HepG2 (cell line): Measurements from ENCODE around the gene SNX24. TPM values are rescaled to one million over a fixed set of nuclear protein-coding genes. Genes with fewer than 3 reads are reported as not detected.

Experiments used
- ATAC-seq: fragments of 200-7000 bp; cut with Tn5 transposase; 3 replicates; pipeline ENCODE4 v1.9.1; 2020; ENCODE audit warnings: mild to moderate bottlenecking, moderate library complexity
- BruUV-seq: library from RNA; stranded (reverse); fragments of 400-500 nt; replicated peaks from 2 replicates; lab custom pipeline; 2021; lab: Mats Ljungman, UMichigan
- CTCF ChIA-PET: fragments of 300-600 bp; formaldehyde crosslinking; extraction: SDS; loops from one replicate; lab custom pipeline; 2021; ENCODE audit warnings: low total read pairs, inconsistent platforms, low intra/inter-chr PET ratio; lab: Yijun Ruan, JAX
- POLR2A ChIA-PET: fragments of 350-600 bp; sonication (Branson Sonifier 250); formaldehyde crosslinking; loops from one replicate; lab custom pipeline; 2020; ENCODE audit warnings: antibody characterized with exemption, inconsistent platforms; lab: Yijun Ruan, JAX
- DNase-seq: peaks from one replicate; pipeline ENCODE4 v3.0.0-alpha.2; 2015; ENCODE audit warnings: low spot score
- FAIRE-seq: peaks from 3 replicates; lab custom pipeline; 2011; peaks lifted over from hg19 to GRCh38; lab: Jason Lieb, UNC
- H2AFZ ChIP-seq: one replicate; pipeline ENCODE4 v1.6.1; 2011; ENCODE audit warnings: low read length, inconsistent platforms
- H3K27ac ChIP-seq: fragments of 300-600 bp; 3 replicates; pipeline ENCODE4 v1.8.0; 2011; ENCODE audit warnings: mixed run types, mild to moderate bottlenecking, mixed read lengths, low read length, inconsistent platforms; ENCODE audit not compliant: insufficient read depth; ENCODE audit errors: extremely low read length
- H3K27me3 ChIP-seq, 2 experiments: fragments of 200-600 bp in 1 of 2; 2 replicates in 1 of 2; 3 replicates in 1 of 2; pipeline versions ENCODE4 v1.6.0 to v1.8.0; 2011; ENCODE audit warnings: low read length in 2 of 2, mild to moderate bottlenecking in 2 of 2, moderate library complexity in 2 of 2, inconsistent platforms in 1 of 2; ENCODE audit not compliant: insufficient read depth in 2 of 2, control insufficient read depth in 1 of 2
- H3K36me3 ChIP-seq, 2 experiments: fragments of 200-600 bp in 1 of 2; replicated peaks in 1 of 2; 2 replicates in 1 of 2; 3 replicates in 1 of 2; pipeline versions ENCODE4 v1.5.1 to v1.8.0; 2011; ENCODE audit warnings: low read length in 2 of 2, inconsistent platforms in 1 of 2; ENCODE audit not compliant: insufficient read depth in 2 of 2, control insufficient read depth in 1 of 2
- H3K4me1 ChIP-seq: 2 replicates; pipeline ENCODE4 v1.5.1; 2012; ENCODE audit warnings: low read length, inconsistent platforms; ENCODE audit not compliant: insufficient read depth
- H3K4me2 ChIP-seq: 2 replicates; pipeline ENCODE4 v1.6.0; 2011; ENCODE audit warnings: low read depth, low read length, inconsistent platforms
- H3K4me3 ChIP-seq, 3 experiments: fragments of 200-600 bp in 1 of 3; sonication (generic), shearing (Covaris generic) in 1 of 3; replicated peaks in 1 of 3; 2 replicates each; pipeline ENCODE4 v1.5.1; 2011 to 2016; ENCODE audit warnings: low read length in 3 of 3, inconsistent platforms in 2 of 3, low read depth in 2 of 3, mild to moderate bottlenecking in 2 of 3, control low read depth in 1 of 3, mixed read lengths in 1 of 3; ENCODE audit not compliant: insufficient read depth in 1 of 3
- H3K79me2 ChIP-seq: one replicate; pipeline ENCODE4 v1.6.1; 2011; ENCODE audit warnings: low read length, inconsistent platforms; ENCODE audit not compliant: insufficient read depth
- H3K9ac ChIP-seq: 2 replicates; pipeline ENCODE4 v1.6.0; 2011; ENCODE audit warnings: mild to moderate bottlenecking, low read depth, low read length, inconsistent platforms; ENCODE audit not compliant: insufficient read depth
- H3K9me3 ChIP-seq: 2 replicates; pipeline ENCODE4 v1.5.1; 2012; ENCODE audit warnings: mild to moderate bottlenecking, low read length
- H4K20me1 ChIP-seq: 2 replicates; pipeline ENCODE4 v1.6.0; 2011; ENCODE audit warnings: inconsistent platforms, mild to moderate bottlenecking, low read length, moderate library complexity; ENCODE audit not compliant: insufficient read depth
- MEIS1 ChIP-seq: sonication (generic); formaldehyde crosslinking; IDR thresholded peaks from 2 replicates; pipeline ENCODE4 v1.9.0; 2021; ENCODE audit warnings: mild to moderate bottlenecking, missing genetic modification reagents, moderate library complexity, borderline replicate concordance
- POLR2G ChIP-seq: fragments of 200-400 bp; formaldehyde crosslinking; IDR thresholded peaks from 2 replicates; pipeline ENCODE4 v1.6.1; 2018; ENCODE audit warnings: mild to moderate bottlenecking, low read depth, low read length, moderate library complexity
- SP140L ChIP-seq: sonication (generic); formaldehyde crosslinking; IDR thresholded peaks from 2 replicates; pipeline ENCODE4 v1.4.0; 2020; ENCODE audit warnings: missing genetic modification reagents, borderline replicate concordance
- TRIM24 ChIP-seq: sonication (generic); formaldehyde crosslinking; IDR thresholded peaks from 2 replicates; pipeline ENCODE4 v1.8.0; 2022; ENCODE audit warnings: mild to moderate bottlenecking, missing genetic modification reagents
- ZNF12 ChIP-seq: sonication (generic); formaldehyde crosslinking; IDR thresholded peaks from 2 replicates; pipeline ENCODE4 v1.5.0; 2020; ENCODE audit warnings: missing genetic modification reagents
- WGBS: methylation state at CpG from one replicate; pipeline ENCODE4 v1.1.6; 2017; ENCODE audit warnings: low lambda C conversion rate; 5-methylcytosine and 5-hydroxymethylcytosine counted together
- in situ Hi-C: cut with HindIII; loops from 2 replicates; pipeline ENCODE4 v1.10.0; 2017; ENCODE audit warnings: low pct_unique_long_range_greater_than_20kb; ENCODE audit not compliant: extremely low pct_ligation_motif_present
- intact Hi-C: fragments of 100-400 bp; cut with micrococcal nuclease; formaldehyde crosslinking; loops from one replicate; pipeline ENCODE4 v1.10.0; 2022; ENCODE audit not compliant: unreplicated experiment
- polyA plus RNA-seq, 8 experiments: library from polyadenylated mRNA; depleted of rRNA in 3 of 8; stranded (reverse) in 7 of 8; unstranded in 1 of 8; fragments of >200 nt; fragmentation: Illumina TruSeq in 4 of 8; extraction: Trizol in 4 of 8; gene quantifications; 2 replicates each; pipeline versions ENCODE4 v1.2.1 to v1.2.3, GENCODE V29; 2011 to 2016; ENCODE audit warnings: low read depth in 4 of 8, missing spikeins in 1 of 8, mixed read lengths in 1 of 8; ENCODE audit not compliant: insufficient read depth in 1 of 8
- total RNA-seq, 5 experiments: library from RNA; depleted of rRNA; stranded (reverse); fragments of >200 nt; fragmentation: Illumina TruSeq; extraction: Trizol; gene quantifications; 2 replicates each; pipeline ENCODE4 v1.2.3, GENCODE V29; 2016; ENCODE audit warnings: low read depth in 1 of 5
- TF ChIP-seq, protein P1 (sequence below): sonication (generic); formaldehyde crosslinking; IDR thresholded peaks from 2 replicates; pipeline ENCODE4 v1.5.1; 2020; ENCODE audit warnings: mild to moderate bottlenecking, missing genetic modification reagents, borderline replicate concordance
- TF ChIP-seq, protein P2 (sequence below): fragments of 450-650 bp; IDR thresholded peaks from 2 replicates; pipeline ENCODE4 v1.6.1; 2017; ENCODE audit warnings: mild to moderate bottlenecking

SNX24 gene
- total and polyA plus RNA-seq, 2 of the 13 experiments (the other 11 are each of a cell fraction or from before 2014, with no cell fraction given) = 7.2 to 23.7 TPM

DNA sequence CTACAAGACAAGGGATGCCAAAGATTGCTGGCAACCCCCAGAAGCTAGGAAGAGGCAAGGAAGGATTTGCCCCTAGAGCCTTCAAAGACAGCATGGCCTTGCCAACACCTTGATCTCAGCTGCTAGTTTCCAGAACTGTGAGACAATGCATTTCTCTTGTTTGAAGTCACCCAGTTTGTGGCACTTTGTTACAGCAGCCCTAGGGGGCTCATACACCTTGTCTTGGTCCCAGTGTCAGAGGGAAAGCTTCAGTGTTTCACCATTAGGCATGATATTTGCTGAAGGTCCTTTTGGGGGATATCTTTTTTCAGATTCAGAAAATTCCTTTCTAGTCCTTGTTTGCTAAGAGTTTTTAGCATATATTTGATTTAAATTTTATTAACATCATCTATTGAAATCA is 194.3 kb downstream of the SNX24 start:
- intact Hi-C loops = loop anchor here (5.0 kb wide), 2 partner anchors 192 to 262 kb away; partner anchors contain the start of genes SNX2 and SNX24
- TF ChIP-seq POLR2G (no peak), TRIM24 (CRISPR knock-in tag) (no peak), ZNF12 (CRISPR knock-in tag) (peak; percentile 93)

DNA sequence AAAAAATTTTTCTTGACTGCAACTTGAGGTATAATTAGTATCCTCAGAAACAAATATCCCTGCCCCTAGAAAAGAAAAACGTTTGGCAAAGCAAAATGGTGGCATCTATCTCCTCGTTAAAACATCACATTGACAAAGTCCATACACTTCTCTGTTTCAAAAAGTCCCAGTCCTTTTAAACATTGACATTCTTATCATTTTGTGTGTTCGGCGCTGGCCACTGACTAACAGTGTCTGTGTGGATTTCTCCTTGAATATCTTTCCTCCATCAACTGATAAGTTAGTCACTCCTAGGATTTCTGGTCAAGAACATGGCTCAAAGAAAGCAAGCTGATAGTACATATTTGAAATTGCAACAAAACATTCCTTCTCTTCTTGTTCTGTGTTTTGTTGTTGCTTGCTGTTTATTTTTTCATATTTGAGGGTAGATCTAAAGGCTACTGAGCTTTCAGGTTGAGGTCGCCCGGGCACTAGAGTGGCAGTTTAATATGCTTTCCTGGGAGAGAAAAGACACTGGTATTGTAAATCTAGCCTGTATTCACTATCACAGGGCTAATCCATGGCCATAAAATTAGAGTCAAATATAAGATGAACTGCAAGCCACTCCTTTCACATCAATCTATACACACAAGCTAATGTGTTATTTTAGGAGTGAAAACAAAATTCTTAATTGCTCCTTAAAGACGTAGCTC is 199.7 kb downstream of the SNX24 start:
- no TSS peak for BruUV-seq
- Histone ChIP-seq H3K4me2 (no peak overlapping the region), H3K9me3 (no peaks in the 10 kb centered on the region), H3K79me2 (no peaks in the 10 kb centered on the region), H3K4me1 (no peaks in the 10 kb centered on the region), H3K27me3 (no peaks in the 10 kb centered on the region), H4K20me1 (no peaks in the 10 kb centered on the region), H3K4me3 (no peak overlapping the region), H2AFZ (no peak overlapping the region), H3K9ac (no peak overlapping the region), H3K36me3 (no peaks in the 10 kb centered on the region), H3K27ac (no peak overlapping the region)
- ATAC-seq (no peak), DNase-seq (no peak), FAIRE-seq (no peak)
- CTCF ChIA-PET = no interaction called here
- intact Hi-C loops (no loop called here), in situ Hi-C loops (no loop called here)
- WGBS = 24% methylated on average over 7 of the region's 7 CpGs
- POLR2A ChIA-PET = no interaction called here
- TF ChIP-seq, protein P1, sequence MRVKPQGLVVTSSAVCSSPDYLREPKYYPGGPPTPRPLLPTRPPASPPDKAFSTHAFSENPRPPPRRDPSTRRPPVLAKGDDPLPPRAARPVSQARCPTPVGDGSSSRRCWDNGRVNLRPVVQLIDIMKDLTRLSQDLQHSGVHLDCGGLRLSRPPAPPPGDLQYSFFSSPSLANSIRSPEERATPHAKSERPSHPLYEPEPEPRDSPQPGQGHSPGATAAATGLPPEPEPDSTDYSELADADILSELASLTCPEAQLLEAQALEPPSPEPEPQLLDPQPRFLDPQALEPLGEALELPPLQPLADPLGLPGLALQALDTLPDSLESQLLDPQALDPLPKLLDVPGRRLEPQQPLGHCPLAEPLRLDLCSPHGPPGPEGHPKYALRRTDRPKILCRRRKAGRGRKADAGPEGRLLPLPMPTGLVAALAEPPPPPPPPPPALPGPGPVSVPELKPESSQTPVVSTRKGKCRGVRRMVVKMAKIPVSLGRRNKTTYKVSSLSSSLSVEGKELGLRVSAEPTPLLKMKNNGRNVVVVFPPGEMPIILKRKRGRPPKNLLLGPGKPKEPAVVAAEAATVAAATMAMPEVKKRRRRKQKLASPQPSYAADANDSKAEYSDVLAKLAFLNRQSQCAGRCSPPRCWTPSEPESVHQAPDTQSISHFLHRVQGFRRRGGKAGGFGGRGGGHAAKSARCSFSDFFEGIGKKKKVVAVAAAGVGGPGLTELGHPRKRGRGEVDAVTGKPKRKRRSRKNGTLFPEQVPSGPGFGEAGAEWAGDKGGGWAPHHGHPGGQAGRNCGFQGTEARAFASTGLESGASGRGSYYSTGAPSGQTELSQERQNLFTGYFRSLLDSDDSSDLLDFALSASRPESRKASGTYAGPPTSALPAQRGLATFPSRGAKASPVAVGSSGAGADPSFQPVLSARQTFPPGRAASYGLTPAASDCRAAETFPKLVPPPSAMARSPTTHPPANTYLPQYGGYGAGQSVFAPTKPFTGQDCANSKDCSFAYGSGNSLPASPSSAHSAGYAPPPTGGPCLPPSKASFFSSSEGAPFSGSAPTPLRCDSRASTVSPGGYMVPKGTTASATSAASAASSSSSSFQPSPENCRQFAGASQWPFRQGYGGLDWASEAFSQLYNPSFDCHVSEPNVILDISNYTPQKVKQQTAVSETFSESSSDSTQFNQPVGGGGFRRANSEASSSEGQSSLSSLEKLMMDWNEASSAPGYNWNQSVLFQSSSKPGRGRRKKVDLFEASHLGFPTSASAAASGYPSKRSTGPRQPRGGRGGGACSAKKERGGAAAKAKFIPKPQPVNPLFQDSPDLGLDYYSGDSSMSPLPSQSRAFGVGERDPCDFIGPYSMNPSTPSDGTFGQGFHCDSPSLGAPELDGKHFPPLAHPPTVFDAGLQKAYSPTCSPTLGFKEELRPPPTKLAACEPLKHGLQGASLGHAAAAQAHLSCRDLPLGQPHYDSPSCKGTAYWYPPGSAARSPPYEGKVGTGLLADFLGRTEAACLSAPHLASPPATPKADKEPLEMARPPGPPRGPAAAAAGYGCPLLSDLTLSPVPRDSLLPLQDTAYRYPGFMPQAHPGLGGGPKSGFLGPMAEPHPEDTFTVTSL = no peak
- TF ChIP-seq, protein P2, sequence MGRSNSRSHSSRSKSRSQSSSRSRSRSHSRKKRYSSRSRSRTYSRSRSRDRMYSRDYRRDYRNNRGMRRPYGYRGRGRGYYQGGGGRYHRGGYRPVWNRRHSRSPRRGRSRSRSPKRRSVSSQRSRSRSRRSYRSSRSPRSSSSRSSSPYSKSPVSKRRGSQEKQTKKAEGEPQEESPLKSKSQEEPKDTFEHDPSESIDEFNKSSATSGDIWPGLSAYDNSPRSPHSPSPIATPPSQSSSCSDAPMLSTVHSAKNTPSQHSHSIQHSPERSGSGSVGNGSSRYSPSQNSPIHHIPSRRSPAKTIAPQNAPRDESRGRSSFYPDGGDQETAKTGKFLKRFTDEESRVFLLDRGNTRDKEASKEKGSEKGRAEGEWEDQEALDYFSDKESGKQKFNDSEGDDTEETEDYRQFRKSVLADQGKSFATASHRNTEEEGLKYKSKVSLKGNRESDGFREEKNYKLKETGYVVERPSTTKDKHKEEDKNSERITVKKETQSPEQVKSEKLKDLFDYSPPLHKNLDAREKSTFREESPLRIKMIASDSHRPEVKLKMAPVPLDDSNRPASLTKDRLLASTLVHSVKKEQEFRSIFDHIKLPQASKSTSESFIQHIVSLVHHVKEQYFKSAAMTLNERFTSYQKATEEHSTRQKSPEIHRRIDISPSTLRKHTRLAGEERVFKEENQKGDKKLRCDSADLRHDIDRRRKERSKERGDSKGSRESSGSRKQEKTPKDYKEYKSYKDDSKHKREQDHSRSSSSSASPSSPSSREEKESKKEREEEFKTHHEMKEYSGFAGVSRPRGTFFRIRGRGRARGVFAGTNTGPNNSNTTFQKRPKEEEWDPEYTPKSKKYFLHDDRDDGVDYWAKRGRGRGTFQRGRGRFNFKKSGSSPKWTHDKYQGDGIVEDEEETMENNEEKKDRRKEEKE = no peak
- TF ChIP-seq SP140L (CRISPR knock-in tag) (no peak), MEIS1 (CRISPR knock-in tag) (no peak)

More for the DNA sequence above, 194.3 kb downstream of the SNX24 start:
- Histone ChIP-seq H3K4me3 (no peak overlapping the region), H3K9ac (no peak overlapping the region), H3K36me3 (no peaks in the 10 kb centered on the region), H2AFZ (no peak overlapping the region), H3K4me1 (peaks cover 16% of the 10 kb centered on the region), H3K27ac (no peak overlapping the region), H4K20me1 (no peaks in the 10 kb centered on the region), H3K4me2 (no peak overlapping the region), H3K79me2 (no peaks in the 10 kb centered on the region), H3K27me3 (no peaks in the 10 kb centered on the region), H3K9me3 (no peaks in the 10 kb centered on the region)
- no peak for FAIRE-seq
- in situ Hi-C loops = no loop called here
- no TSS peak for BruUV-seq
- POLR2A ChIA-PET = no interaction called here
- CTCF ChIA-PET = no interaction called here
- DNase-seq = no peak
- no peak for ATAC-seq
